Prostate gland (tissue), 2 donors: ENCODE results near the gene BCR. TPM values are rescaled to one million over a fixed set of nuclear protein-coding genes. Genes with fewer than 3 reads are reported as not detected.

Experiments
- DNase-seq: peaks from one replicate; pipeline ENCODE4 v3.0.0-alpha.2; 2019; ENCODE audit warnings: low spot score
- H3K27ac ChIP-seq, 2 donors: fragments of 200-600 bp; sonication (generic); 2 replicates each; pipeline ENCODE4 v1.5.1; 2017 to 2019
- H3K27me3 ChIP-seq: fragments of 200-600 bp; sonication (generic); replicated peaks from 2 replicates; pipeline ENCODE4 v1.5.1; 2019; ENCODE audit not compliant: insufficient read depth
- H3K36me3 ChIP-seq, 2 donors: fragments of 200-600 bp; sonication (generic); 1 replicate in 1 of 2; 2 replicates in 1 of 2; pipeline versions ENCODE4 v1.5.1 to v1.8.1; 2017 to 2019
- H3K4me1 ChIP-seq: fragments of 200-600 bp; sonication (generic); replicated peaks from 2 replicates; pipeline ENCODE4 v1.5.1; 2019
- H3K4me3 ChIP-seq, 2 donors: fragments of 200-600 bp; sonication (generic); 2 replicates each; pipeline ENCODE4 v1.5.1; 2017 to 2019
- H3K9me3 ChIP-seq: fragments of 200-600 bp; sonication (generic); 2 replicates; pipeline ENCODE4 v1.5.1; 2017
- CTCF ChIP-seq, 4 experiments: fragments of 200-600 bp in 2 of 4; fragments of 450-650 bp in 2 of 4; sonication (generic) in 2 of 4; IDR thresholded peaks; 1 replicate in 3 of 4; 2 replicates in 1 of 4; pipeline ENCODE4 v1.5.1; 2016 to 2019; ENCODE audit warnings: antibody characterized with exemption in 4 of 4, mild to moderate bottlenecking in 2 of 4, moderate library complexity in 2 of 4
- POLR2A ChIP-seq: fragments of 450-650 bp; IDR thresholded peaks from one replicate; pipeline ENCODE4 v1.6.1; 2016; ENCODE audit warnings: antibody characterized with exemption, mild to moderate bottlenecking
- POLR2AphosphoS5 ChIP-seq: sonication (generic); formaldehyde crosslinking; IDR thresholded peaks from one replicate; pipeline ENCODE4 v1.6.1; 2017; ENCODE audit warnings: antibody characterized with exemption
- WGBS: methylation state at CpG from one replicate; pipeline ENCODE4 v1.1.5; 2018; 5-methylcytosine and 5-hydroxymethylcytosine counted together
- intact Hi-C: fragments of 100-400 bp; cut with DNase I; formaldehyde crosslinking; loops from one replicate; pipeline ENCODE4 v1.14.2; 2022
- total RNA-seq, 2 donors: library from RNA; depleted of rRNA; stranded (reverse); fragments of >200 nt; gene quantifications; one replicate each; pipeline ENCODE4 v1.1.0, GENCODE V29; 2016

Gene BCR
- total RNA-seq, 2 donors from 2014 or later: 32.7 to 88.8 TPM

- intact Hi-C loops: no loop called here
Measured at GRCh38 chr22:23289130-23289503, 108.8 kb downstream of the BCR start.

GRCh38 chr22:23289851-23290724 lies 109.8 kb downstream of the BCR start:
- intact Hi-C loops: no loop called here
- peak; percentile 56 to 70 (median 61) for TF ChIP-seq CTCF (IDR thresholded peaks at IDR 0.05)
- no peak for TF ChIP-seq POLR2AphosphoS5
- no peak for TF ChIP-seq POLR2A
- no peaks in the 10 kb centered on the region for H3K4me1 ChIP-seq
- H3K36me3 ChIP-seq: peaks cover 0 to 5% of the 10 kb centered on the region in 2 donors
- 67% methylated on average over 18 of the region's 18 CpGs for WGBS
- no peaks in the 10 kb centered on the region for H3K9me3 ChIP-seq
- H3K27me3 ChIP-seq: no peaks in the 10 kb centered on the region
- DNase-seq: no peak
- no peak overlapping the region for H3K27ac ChIP-seq
- no peak overlapping the region for H3K4me3 ChIP-seq

More at GRCh38 chr22:23289130-23289503, 108.8 kb downstream of the BCR start:
- 76% methylated on average over 5 of the region's 5 CpGs for WGBS
- H3K4me1 ChIP-seq: no peaks in the 10 kb centered on the region
- no peak for DNase-seq
- H3K27me3 ChIP-seq: no peaks in the 10 kb centered on the region
- H3K9me3 ChIP-seq: no peaks in the 10 kb centered on the region
- no peak overlapping the region for H3K27ac ChIP-seq
- peaks cover 0 to 5% of the 10 kb centered on the region in 2 donors for H3K36me3 ChIP-seq
- no peak for TF ChIP-seq CTCF (IDR thresholded peaks at IDR 0.05)
- no peak for TF ChIP-seq POLR2A
- no peak for TF ChIP-seq POLR2AphosphoS5
- no peak overlapping the region for H3K4me3 ChIP-seq

- 79% methylated on average over 13 of the region's 13 CpGs for WGBS
- DNase-seq: no peak
- TF ChIP-seq CTCF (IDR thresholded peaks at IDR 0.05) (no peak), POLR2A (no peak), POLR2AphosphoS5 (no peak)
- H3K27me3 ChIP-seq: no peaks in the 10 kb centered on the region
- H3K4me1 ChIP-seq: no peaks in the 10 kb centered on the region
- no peak overlapping the region for H3K27ac ChIP-seq
- H3K36me3 ChIP-seq: peaks cover 0 to 5% of the 10 kb centered on the region in 2 donors
- H3K9me3 ChIP-seq: no peaks in the 10 kb centered on the region
- intact Hi-C loops: no loop called here
- no peak overlapping the region for H3K4me3 ChIP-seq
Measured at GRCh38 chr22:23291806-23292452, 111.6 kb downstream of the BCR start.

- WGBS: 46% methylated on average over 17 of the region's 17 CpGs
- no peaks in the 10 kb centered on the region for H3K9me3 ChIP-seq
- no peak overlapping the region for H3K4me3 ChIP-seq
- H3K36me3 ChIP-seq: peaks cover 0 to 5% of the 10 kb centered on the region in 2 donors
- no peaks in the 10 kb centered on the region for H3K4me1 ChIP-seq
- DNase-seq: no peak
- intact Hi-C loops: no loop called here
- H3K27ac ChIP-seq: no peak overlapping the region
- H3K27me3 ChIP-seq: no peaks in the 10 kb centered on the region
- no peak for TF ChIP-seq POLR2AphosphoS5
- no peak for TF ChIP-seq CTCF (IDR thresholded peaks at IDR 0.05)
- TF ChIP-seq POLR2A: no peak
Measured at GRCh38 chr22:23292453-23293350, 112.4 kb downstream of the BCR start.
